BLaER1 treated with 17β-estradiol and CSF1 and Interleukin-3, amounts not matched to agents 10 nM and 100 nM (cell line): Measurements from ENCODE around the gene ANKRD17.

Experiments
- H3K27ac ChIP-seq, 11 experiments: shearing (Covaris generic); formaldehyde crosslinking; 2 replicates each; pipeline ENCODE4 v1.8.1; 2022
- H3K27me3 ChIP-seq, 11 experiments: shearing (Covaris generic); formaldehyde crosslinking; 2 replicates each; pipeline ENCODE4 v1.8.1; 2022
- H3K36me3 ChIP-seq, 11 experiments: shearing (Covaris generic); formaldehyde crosslinking; 2 replicates each; pipeline ENCODE4 v1.8.1; 2022
- H3K4me1 ChIP-seq, 10 experiments: shearing (Covaris generic); formaldehyde crosslinking; 2 replicates each; pipeline ENCODE4 v1.8.1; 2022
- H3K4me2 ChIP-seq, 11 experiments: shearing (Covaris generic); formaldehyde crosslinking; 2 replicates each; pipeline ENCODE4 v1.8.1; 2022
- H3K4me3 ChIP-seq, 10 experiments: shearing (Covaris generic); formaldehyde crosslinking; 2 replicates each; pipeline ENCODE4 v1.8.1; 2022
- H3K9ac ChIP-seq, 11 experiments: shearing (Covaris generic); formaldehyde crosslinking; 2 replicates each; pipeline ENCODE4 v1.8.1; 2022
- H3K9me3 ChIP-seq, 11 experiments: shearing (Covaris generic); formaldehyde crosslinking; replicated peaks in 1 of 11; 2 replicates each; pipeline ENCODE4 v1.8.1; 2022
- H4K20me1 ChIP-seq, 11 experiments: shearing (Covaris generic); formaldehyde crosslinking; 2 replicates each; pipeline ENCODE4 v1.8.1; 2022
- Cebpa-rat ChIP-seq, 11 experiments: shearing (Covaris generic); IDR thresholded peaks; 2 replicates each; pipeline ENCODE4 v1.8.1; 2022

The ANKRD17 gene

GRCh38 chr4:73252001-73252400, 6.6 kb downstream of the ANKRD17 start:
- Histone ChIP-seq H3K36me3 (peaks cover 48 to 93% (median 69%) of the 10 kb centered on the region in 11 experiments; a peak in 21 of 22 replicates), H3K9me3 (peaks cover 0 to 32% (median 24%) of the 10 kb centered on the region in 11 experiments; a peak in 21 of 22 replicates), H3K4me1 (peaks cover 8 to 60% (median 25%) of the 10 kb centered on the region in 10 experiments; a peak in 18 of 20 replicates), H3K9ac (no peak overlapping the region), H3K27me3 (no peaks in the 10 kb centered on the region), H3K27ac (no peak overlapping the region), H3K4me2 (peak overlapping the region in 1 of 11 experiments; percentile 5; a peak in 2 of 22 replicates), H4K20me1 (peaks cover 65 to 100% (median 98%) of the 10 kb centered on the region in 11 experiments), H3K4me3 (no peak overlapping the region)
- no peak for TF ChIP-seq Cebpa-rat (IDR thresholded peaks at IDR 0.05)

GRCh38 chr4:73251384-73251783, 7.2 kb downstream of the ANKRD17 start:
- Histone ChIP-seq H4K20me1 (peaks cover 61 to 100% (median 97%) of the 10 kb centered on the region in 11 experiments), H3K36me3 (peaks cover 48 to 92% (median 73%) of the 10 kb centered on the region in 11 experiments; a peak in 21 of 22 replicates), H3K9me3 (peaks cover 0 to 32% (median 24%) of the 10 kb centered on the region in 11 experiments; a peak in 21 of 22 replicates), H3K27ac (no peak overlapping the region), H3K4me2 (no peak overlapping the region), H3K9ac (no peak overlapping the region), H3K27me3 (no peaks in the 10 kb centered on the region), H3K4me3 (no peak overlapping the region), H3K4me1 (peaks cover 8 to 59% (median 20%) of the 10 kb centered on the region in 10 experiments; a peak in 18 of 20 replicates)
- TF ChIP-seq Cebpa-rat (IDR thresholded peaks at IDR 0.05): no peak

- Histone ChIP-seq H3K4me1 (peaks cover 3 to 59% (median 13%) of the 10 kb centered on the region in 10 experiments; a peak in 17 of 20 replicates), H3K36me3 (peaks cover 48 to 92% (median 76%) of the 10 kb centered on the region in 11 experiments; a peak in 21 of 22 replicates), H3K9me3 (peaks cover 0 to 32% (median 24%) of the 10 kb centered on the region in 11 experiments; a peak in 21 of 22 replicates), H3K27me3 (no peaks in the 10 kb centered on the region), H3K27ac (no peak overlapping the region), H3K9ac (no peak overlapping the region), H4K20me1 (peaks cover 61 to 100% (median 97%) of the 10 kb centered on the region in 11 experiments), H3K4me3 (no peak overlapping the region), H3K4me2 (no peak overlapping the region)
- TF ChIP-seq Cebpa-rat (IDR thresholded peaks at IDR 0.05): no peak
Observed at GRCh38 chr4:73250642-73251041, 8.0 kb downstream of the ANKRD17 start.

- Histone ChIP-seq H3K27ac (no peak overlapping the region), H3K9ac (no peak overlapping the region), H4K20me1 (peaks cover 61 to 100% (median 97%) of the 10 kb centered on the region in 11 experiments), H3K4me1 (peaks cover 0 to 43% (median 0%) of the 10 kb centered on the region in 10 experiments; a peak in 6 of 20 replicates), H3K36me3 (peaks cover 48 to 92% (median 82%) of the 10 kb centered on the region in 11 experiments; a peak in 21 of 22 replicates), H3K4me3 (no peak overlapping the region), H3K9me3 (peaks cover 0 to 33% (median 24%) of the 10 kb centered on the region in 11 experiments; a peak in 21 of 22 replicates), H3K27me3 (no peaks in the 10 kb centered on the region), H3K4me2 (no peak overlapping the region)
- no peak for TF ChIP-seq Cebpa-rat (IDR thresholded peaks at IDR 0.05)
Observed at GRCh38 chr4:73248821-73249220, 9.8 kb downstream of the ANKRD17 start.

- H4K20me1 ChIP-seq: peaks cover 61 to 100% (median 97%) of the 10 kb centered on the region in 11 experiments
Observed at GRCh38 chr4:73248416-73248815, 10.2 kb downstream of the ANKRD17 start.

DNA sequence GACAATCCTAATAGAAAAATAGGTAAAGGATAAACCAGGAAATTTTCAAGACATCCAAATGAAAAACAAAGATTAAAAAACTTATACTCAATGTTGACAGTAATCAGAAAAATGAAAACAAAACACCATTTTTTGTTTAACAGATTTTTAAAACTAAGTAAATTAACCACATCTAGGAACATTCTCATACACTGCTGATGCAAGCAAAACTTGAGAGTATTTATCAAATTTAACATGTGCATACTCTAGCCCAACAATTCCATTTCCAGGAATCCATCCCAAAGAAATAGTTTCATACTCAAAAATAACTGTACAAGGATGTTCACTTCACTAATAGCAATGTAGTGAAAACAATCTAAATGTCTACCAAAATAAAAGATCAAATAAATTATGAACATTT, 11.5 kb downstream of the ANKRD17 start:
- Histone ChIP-seq H3K27ac (no peak overlapping the region), H4K20me1 (peaks cover 60 to 100% (median 97%) of the 10 kb centered on the region in 11 experiments), H3K4me2 (no peak overlapping the region; a peak in 1 of 22 replicates), H3K9me3 (peaks cover 0 to 34% (median 24%) of the 10 kb centered on the region in 11 experiments; a peak in 21 of 22 replicates), H3K9ac (no peak overlapping the region), H3K27me3 (no peaks in the 10 kb centered on the region), H3K36me3 (peaks cover 38 to 84% (median 72%) of the 10 kb centered on the region in 11 experiments; a peak in 21 of 22 replicates), H3K4me3 (no peak overlapping the region), H3K4me1 (peaks cover 0 to 36% (median 0%) of the 10 kb centered on the region in 10 experiments; a peak in 5 of 20 replicates)
- no peak for TF ChIP-seq Cebpa-rat (IDR thresholded peaks at IDR 0.05)

More at GRCh38 chr4:73248416-73248815, 10.2 kb downstream of the ANKRD17 start:
- no peak overlapping the region for H3K27ac ChIP-seq
- peaks cover 0 to 43% (median 0%) of the 10 kb centered on the region in 10 experiments; a peak in 6 of 20 replicates for H3K4me1 ChIP-seq
- H3K4me3 ChIP-seq: no peak overlapping the region
- peaks cover 0 to 34% (median 24%) of the 10 kb centered on the region in 11 experiments; a peak in 21 of 22 replicates for H3K9me3 ChIP-seq
- no peak overlapping the region for H3K4me2 ChIP-seq
- TF ChIP-seq Cebpa-rat (IDR thresholded peaks at IDR 0.05): no peak
- peaks cover 48 to 92% (median 82%) of the 10 kb centered on the region in 11 experiments; a peak in 21 of 22 replicates for H3K36me3 ChIP-seq
- no peaks in the 10 kb centered on the region for H3K27me3 ChIP-seq
- no peak overlapping the region for H3K9ac ChIP-seq

- Histone ChIP-seq H3K36me3 (peaks cover 34 to 74% (median 64%) of the 10 kb centered on the region in 11 experiments; a peak in 21 of 22 replicates), H3K4me2 (peak overlapping the region in 2 of 11 experiments; percentile 19 to 21; a peak in 2 of 22 replicates), H4K20me1 (peaks cover 60 to 100% (median 96%) of the 10 kb centered on the region in 11 experiments), H3K9me3 (peaks cover 0 to 26% (median 23%) of the 10 kb centered on the region in 11 experiments; a peak in 21 of 22 replicates), H3K27me3 (no peaks in the 10 kb centered on the region), H3K9ac (no peak overlapping the region), H3K4me3 (no peak overlapping the region), H3K27ac (no peak overlapping the region), H3K4me1 (peaks cover 0 to 31% (median under 1%) of the 10 kb centered on the region in 10 experiments; a peak in 6 of 20 replicates)
- no peak for TF ChIP-seq Cebpa-rat (IDR thresholded peaks at IDR 0.05)
Observed at GRCh38 chr4:73245955-73246354, 12.6 kb downstream of the ANKRD17 start.

- peaks cover 0 to 31% (median 2%) of the 10 kb centered on the region in 10 experiments; a peak in 7 of 20 replicates for H3K4me1 ChIP-seq
- H3K9me3 ChIP-seq: peaks cover 0 to 18% (median 14%) of the 10 kb centered on the region in 11 experiments; a peak in 21 of 22 replicates
- peaks cover 31 to 71% (median 60%) of the 10 kb centered on the region in 11 experiments; a peak in 21 of 22 replicates for H3K36me3 ChIP-seq
- no peak overlapping the region for H3K27ac ChIP-seq
- peaks cover 60 to 100% (median 96%) of the 10 kb centered on the region in 11 experiments for H4K20me1 ChIP-seq
- H3K27me3 ChIP-seq: no peaks in the 10 kb centered on the region
- no peak overlapping the region for H3K9ac ChIP-seq
- H3K4me3 ChIP-seq: no peak overlapping the region
- no peak overlapping the region for H3K4me2 ChIP-seq
- TF ChIP-seq Cebpa-rat (IDR thresholded peaks at IDR 0.05): no peak
Observed at GRCh38 chr4:73244945-73245601, 13.5 kb downstream of the ANKRD17 start.

DNA sequence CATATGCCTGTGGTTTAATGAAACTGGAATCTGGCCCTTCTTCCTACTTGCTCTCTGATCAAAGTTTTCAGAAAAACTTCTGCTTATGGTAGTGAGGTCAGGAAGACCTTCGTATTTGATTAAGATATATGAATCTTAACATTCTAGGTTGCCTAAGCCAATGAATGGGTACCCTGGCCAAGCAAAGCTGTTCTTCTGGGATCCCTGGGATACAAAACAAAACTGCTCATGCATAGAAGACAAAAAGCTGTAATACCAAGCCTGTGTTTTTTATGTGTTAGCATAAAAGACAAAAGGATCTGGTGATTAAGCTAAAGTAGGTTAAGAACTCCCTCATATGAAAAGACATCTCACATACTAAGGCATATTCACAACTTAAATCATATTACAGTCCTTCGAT, 21.6 kb downstream of the ANKRD17 start:
- Histone ChIP-seq H3K9me3 (peaks cover 0 to 10% (median 5%) of the 10 kb centered on the region in 11 experiments; a peak in 14 of 22 replicates), H3K4me2 (no peak overlapping the region), H3K36me3 (peaks cover 41 to 86% (median 73%) of the 10 kb centered on the region in 11 experiments), H3K9ac (no peak overlapping the region), H3K27ac (no peak overlapping the region), H4K20me1 (peaks cover 42 to 96% (median 81%) of the 10 kb centered on the region in 11 experiments), H3K4me3 (no peak overlapping the region), H3K27me3 (no peaks in the 10 kb centered on the region), H3K4me1 (peaks cover 0 to 8% (median 0%) of the 10 kb centered on the region in 10 experiments; a peak in 5 of 20 replicates)
- no peak for TF ChIP-seq Cebpa-rat (IDR thresholded peaks at IDR 0.05)
